Endodermal cell (in vitro differentiated cells): ENCODE data around the gene CBL. TPM values are rescaled to one million over a fixed set of nuclear protein-coding genes. Genes with fewer than 3 reads are reported as not detected.

Experiments
- DNase-seq: peaks from one replicate; pipeline ENCODE4 v3.0.0-alpha.2; 2017
- H3K27ac ChIP-seq: 2 replicates; pipeline ENCODE4 v1.5.1; 2013; ENCODE audit warnings: mild to moderate bottlenecking, low read depth, low read length, moderate library complexity
- H3K27me3 ChIP-seq: 2 replicates; pipeline ENCODE4 v1.6.1; 2013; ENCODE audit warnings: mild to moderate bottlenecking, low read length, moderate library complexity; ENCODE audit not compliant: insufficient read depth, control insufficient read depth, poor library complexity, severe bottlenecking
- H3K36me3 ChIP-seq: 2 replicates; pipeline ENCODE4 v1.7.0; 2013; ENCODE audit warnings: mild to moderate bottlenecking, low read length, moderate library complexity; ENCODE audit not compliant: control insufficient read depth, insufficient read depth
- H3K4me1 ChIP-seq: one replicate; pipeline ENCODE4 v1.7.0; 2013; ENCODE audit warnings: low read length; ENCODE audit not compliant: control insufficient read depth, insufficient read depth
- H3K4me3 ChIP-seq: 2 replicates; pipeline ENCODE4 v1.5.1; 2013; ENCODE audit warnings: mild to moderate bottlenecking, low read length, moderate library complexity
- H3K9ac ChIP-seq: 2 replicates; pipeline ENCODE4 v1.6.1; 2013; ENCODE audit warnings: mild to moderate bottlenecking, low read length, moderate library complexity; ENCODE audit not compliant: poor library complexity, severe bottlenecking; ENCODE audit errors: extremely low read depth
- H3K9me3 ChIP-seq: 2 replicates; pipeline ENCODE4 v1.6.1; 2013; ENCODE audit warnings: mild to moderate bottlenecking, low read length, moderate library complexity; ENCODE audit not compliant: control insufficient read depth
- H3K27ac Mint-ChIP-seq: 2 replicates; pipeline ENCODE4 v1.8.0; 2020; ENCODE audit warnings: mixed read lengths
- H3K27me3 Mint-ChIP-seq: 2 replicates; pipeline ENCODE4 v1.8.0; 2021; ENCODE audit warnings: mild to moderate bottlenecking, mixed read lengths; ENCODE audit not compliant: insufficient read depth
- H3K36me3 Mint-ChIP-seq: 2 replicates; pipeline ENCODE4 v1.8.0; 2020; ENCODE audit warnings: low read depth, mixed read lengths
- H3K4me1 Mint-ChIP-seq: 2 replicates; pipeline ENCODE4 v1.8.0; 2020; ENCODE audit warnings: mixed read lengths
- H3K4me3 Mint-ChIP-seq: 2 replicates; pipeline ENCODE4 v1.8.0; 2020; ENCODE audit warnings: mild to moderate bottlenecking, moderate library complexity, mixed read lengths
- H3K9me3 Mint-ChIP-seq: 2 replicates; pipeline ENCODE4 v1.8.0; 2020; ENCODE audit warnings: mild to moderate bottlenecking, mixed read lengths
- CTCF ChIP-seq: fragments of 200-600 bp; sonication (generic); conservative IDR thresholded peaks from 2 replicates; pipeline ENCODE4 v1.5.0; 2021; ENCODE audit warnings: antibody characterized with exemption, mild to moderate bottlenecking
- WGBS, 2 experiments: methylation state at CpG; one replicate each; pipeline versions ENCODE4 v1.1.5 to v1.1.7; 2013; ENCODE audit warnings: missing lambda C conversion rate in 2 of 2, mixed read lengths in 1 of 2; ENCODE audit not compliant: insufficient coverage in 1 of 2, insufficient read length in 1 of 2; 5-methylcytosine and 5-hydroxymethylcytosine counted together
- total RNA-seq, 2 donors: library from RNA; stranded (reverse); fragmentation: NEBNext Ultra II Directional in 1 of 2; extraction: Animal tissue kit (Norgen Biotek cat#: 25700) in 1 of 2; gene quantifications; 2 replicates in 1 of 2; 3 replicates in 1 of 2; pipeline ENCODE4 v1.2.1, GENCODE V29; 2021

CBL gene
- total RNA-seq, 2 donors from 2014 or later = 40.3 to 52.7 TPM

- Histone ChIP-seq H3K27ac (no peak overlapping the region), H3K27me3 (peaks cover 16% of the 10 kb centered on the region), H3K9ac (no peak overlapping the region), H3K36me3 (peaks cover 3% of the 10 kb centered on the region), H3K4me3 (no peak overlapping the region), H3K4me1 (peaks cover 21% of the 10 kb centered on the region), H3K9me3 (no peaks in the 10 kb centered on the region)
- H3K27ac Mint-ChIP-seq = peak overlapping the region; percentile 93
- WGBS, 2 experiments = 58 to 59% methylated on average over 16 to 22 of the region's 22 CpGs
- H3K36me3 Mint-ChIP-seq = peaks cover 9% of the 10 kb centered on the region
- H3K27me3 Mint-ChIP-seq = peaks cover 23% of the 10 kb centered on the region
- H3K9me3 Mint-ChIP-seq = no peaks in the 10 kb centered on the region
- H3K4me3 Mint-ChIP-seq = peak overlapping the region; percentile 56
- DNase-seq = peak; percentile 88
- no peak for TF ChIP-seq CTCF
- H3K4me1 Mint-ChIP-seq = peaks cover 35% of the 10 kb centered on the region
Measured at GRCh38 chr11:119318240-119319135, 112.3 kb downstream of the CBL start.

GRCh38 chr11:119319136-119319699 lies 113.1 kb downstream of the CBL start:
- H3K4me1 ChIP-seq = peaks cover 21% of the 10 kb centered on the region
- no peak overlapping the region for H3K4me3 ChIP-seq
- no peak overlapping the region for H3K27ac ChIP-seq
- peaks cover 16% of the 10 kb centered on the region for H3K27me3 ChIP-seq
- peaks cover 38% of the 10 kb centered on the region for H3K4me1 Mint-ChIP-seq
- no peaks in the 10 kb centered on the region for H3K9me3 ChIP-seq
- H3K4me3 Mint-ChIP-seq = peak overlapping the region; percentile 56
- 78 to 92% methylated on average over 4 to 8 of the region's 8 CpGs for WGBS, 2 experiments
- H3K36me3 ChIP-seq = no peaks in the 10 kb centered on the region
- H3K9me3 Mint-ChIP-seq = no peaks in the 10 kb centered on the region
- no peak overlapping the region for H3K9ac ChIP-seq
- peaks cover 6% of the 10 kb centered on the region for H3K36me3 Mint-ChIP-seq
- no peak for DNase-seq
- peaks cover 21% of the 10 kb centered on the region for H3K27me3 Mint-ChIP-seq
- H3K27ac Mint-ChIP-seq = peak overlapping the region; percentile 93
- TF ChIP-seq CTCF = no peak

GRCh38 chr11:119319700-119320239 lies 113.6 kb downstream of the CBL start:
- H3K4me1 ChIP-seq = peaks cover 21% of the 10 kb centered on the region
- no peak overlapping the region for H3K27ac ChIP-seq
- peak; percentile 69 for DNase-seq
- H3K9me3 ChIP-seq = no peaks in the 10 kb centered on the region
- Mint-ChIP-seq H3K4me3 (peak overlapping the region; percentile 56), H3K36me3 (peaks cover under 1% of the 10 kb centered on the region), H3K4me1 (peaks cover 38% of the 10 kb centered on the region), H3K27me3 (peaks cover 17% of the 10 kb centered on the region), H3K9me3 (no peaks in the 10 kb centered on the region), H3K27ac (peak overlapping the region; percentile 93)
- no peaks in the 10 kb centered on the region for H3K36me3 ChIP-seq
- 43 to 73% methylated on average over 3 to 11 of the region's 11 CpGs for whole genome bisulfite sequencing, 2 experiments
- H3K4me3 ChIP-seq = no peak overlapping the region
- H3K9ac ChIP-seq = no peak overlapping the region
- H3K27me3 ChIP-seq = peaks cover 16% of the 10 kb centered on the region
- no peak for TF ChIP-seq CTCF
